CD4-positive, alpha-beta T cell treated with Interferon alpha-2 for 1 hour (primary cell): Measurements from ENCODE around the gene PDE4D.
A peak's percentile ranks its signal among the peaks of the same experiment; 100 is the strongest.
"Not testable (repeated sequence)": the region's sequence is repeated elsewhere in the genome, so short reads cannot be mapped to it uniquely, and the experiment has no call there.

Source experiments
- DNase-seq, 2 donors: peaks; one replicate each; pipeline ENCODE4 v3.0.0-alpha.2; 2020 to 2022

The PDE4D gene

GRCh38 chr5:59798862-59799667 lies 94.5 kb downstream of the PDE4D start:
- peak; percentile 12 to 16 for DNase-seq

- DNase-seq: no peak
These were observed 98.4 kb downstream of the PDE4D start for GRCh38 chr5:59795141-59795540.

GRCh38 chr5:59792983-59793585 lies 100.4 kb downstream of the PDE4D start:
- no peak for DNase-seq

- DNase-seq: no peak
These were observed 101.9 kb downstream of the PDE4D start for GRCh38 chr5:59791617-59792016.

- no peak for DNase-seq
These were observed 102.6 kb downstream of the PDE4D start for GRCh38 chr5:59790776-59791475.

GRCh38 chr5:59790376-59790775 lies 103.2 kb downstream of the PDE4D start:
- DNase-seq: peak; percentile 22 to 31

GRCh38 chr5:59789894-59790293 lies 103.6 kb downstream of the PDE4D start:
- no peak for DNase-seq

- DNase-seq: no peak
These were observed 104.3 kb downstream of the PDE4D start for GRCh38 chr5:59789197-59789596.

- DNase-seq: no peak
These were observed 107.2 kb downstream of the PDE4D start for GRCh38 chr5:59786334-59786805.

GRCh38 chr5:59785676-59786333 lies 107.7 kb downstream of the PDE4D start:
- DNase-seq: no peak

GRCh38 chr5:59784708-59785107 lies 108.8 kb downstream of the PDE4D start:
- not testable (repeated sequence) for DNase-seq

GRCh38 chr5:59783264-59783663 lies 110.3 kb downstream of the PDE4D start:
- no peak for DNase-seq

- DNase-seq: no peak
These were observed 110.7 kb downstream of the PDE4D start for GRCh38 chr5:59782856-59783255.

- no peak for DNase-seq
These were observed 114.1 kb downstream of the PDE4D start for GRCh38 chr5:59779453-59779852.

- no peak for DNase-seq
These were observed 116.5 kb downstream of the PDE4D start for GRCh38 chr5:59777028-59777427.

GRCh38 chr5:59773294-59773693 lies 120.2 kb downstream of the PDE4D start:
- no peak for DNase-seq

- no peak for DNase-seq
These were observed 120.8 kb downstream of the PDE4D start for GRCh38 chr5:59772757-59773156.

- DNase-seq: no peak
These were observed 121.3 kb downstream of the PDE4D start for GRCh38 chr5:59772206-59772605.

GRCh38 chr5:59770953-59771352 lies 122.6 kb downstream of the PDE4D start:
- DNase-seq: no peak

- no peak for DNase-seq
These were observed 123.7 kb downstream of the PDE4D start for GRCh38 chr5:59769832-59770231.

GRCh38 chr5:59769041-59769360 lies 124.5 kb downstream of the PDE4D start:
- no peak for DNase-seq

GRCh38 chr5:59768152-59769040 lies 125.1 kb downstream of the PDE4D start:
- DNase-seq: peak; percentile 14 to 30
